Measurements from ENCODE around the gene PICALM. TPM values are rescaled to one million over a fixed set of nuclear protein-coding genes. Genes with fewer than 3 reads are reported as not detected.

PICALM gene
- total RNA-seq, 4 donors from 2014 or later: 128 to 196 (median 143) TPM

DNA sequence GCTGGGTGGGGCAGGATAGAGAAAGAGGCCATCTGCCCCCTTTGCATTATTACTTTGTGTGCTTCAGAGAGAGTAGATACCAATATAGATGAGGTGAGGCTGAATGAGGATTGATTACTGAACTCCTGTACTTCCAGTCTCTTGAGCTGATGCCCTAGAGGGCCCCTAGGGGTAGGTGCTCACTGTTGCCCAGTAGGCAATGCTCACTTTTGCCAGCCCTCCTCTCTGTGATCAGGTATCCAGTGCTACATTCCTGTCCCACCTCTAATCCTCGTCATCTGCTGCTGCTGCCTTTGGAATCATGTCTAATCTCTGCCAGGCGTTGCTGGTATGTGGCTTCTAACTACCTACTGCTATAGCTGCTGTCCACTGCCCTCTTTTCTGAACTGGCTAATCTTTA lies 156.5 kb downstream of the PICALM start:
- no peaks in the 10 kb centered on the region for H3K4me1 ChIP-seq
- intact Hi-C loops (cut with DNase I): no loop called here
- H3K4me3 ChIP-seq: no peak overlapping the region
- TF ChIP-seq POLR2A (IDR thresholded peaks at IDR 0.05): no peak
- TF ChIP-seq, protein P1, sequence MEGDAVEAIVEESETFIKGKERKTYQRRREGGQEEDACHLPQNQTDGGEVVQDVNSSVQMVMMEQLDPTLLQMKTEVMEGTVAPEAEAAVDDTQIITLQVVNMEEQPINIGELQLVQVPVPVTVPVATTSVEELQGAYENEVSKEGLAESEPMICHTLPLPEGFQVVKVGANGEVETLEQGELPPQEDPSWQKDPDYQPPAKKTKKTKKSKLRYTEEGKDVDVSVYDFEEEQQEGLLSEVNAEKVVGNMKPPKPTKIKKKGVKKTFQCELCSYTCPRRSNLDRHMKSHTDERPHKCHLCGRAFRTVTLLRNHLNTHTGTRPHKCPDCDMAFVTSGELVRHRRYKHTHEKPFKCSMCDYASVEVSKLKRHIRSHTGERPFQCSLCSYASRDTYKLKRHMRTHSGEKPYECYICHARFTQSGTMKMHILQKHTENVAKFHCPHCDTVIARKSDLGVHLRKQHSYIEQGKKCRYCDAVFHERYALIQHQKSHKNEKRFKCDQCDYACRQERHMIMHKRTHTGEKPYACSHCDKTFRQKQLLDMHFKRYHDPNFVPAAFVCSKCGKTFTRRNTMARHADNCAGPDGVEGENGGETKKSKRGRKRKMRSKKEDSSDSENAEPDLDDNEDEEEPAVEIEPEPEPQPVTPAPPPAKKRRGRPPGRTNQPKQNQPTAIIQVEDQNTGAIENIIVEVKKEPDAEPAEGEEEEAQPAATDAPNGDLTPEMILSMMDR (IDR thresholded peaks at IDR 0.05): no peak
- no peaks in the 10 kb centered on the region for H3K27me3 ChIP-seq
- no peaks in the 10 kb centered on the region for H3K36me3 ChIP-seq
- no peaks in the 10 kb centered on the region for H3K9me3 ChIP-seq
- no peak overlapping the region for H3K27ac ChIP-seq
- WGBS, 2 donors: 60 to 71% methylated on average over 2 of the region's 2 CpGs
- no peak for DNase-seq

Other genes starting within 250 kb of the PICALM start
- gene CCDC83, start 213.7 kb downstream of the PICALM start, total RNA-seq: not detected
- 10 to 100 TPM; 14.4 to 26.3 (median 18.5) TPM for gene EED, start 175.7 kb upstream of the PICALM start, total RNA-seq
- 10 to 100 TPM; 22.4 to 35.7 (median 33.9) TPM for gene HIKESHI, start 233.2 kb upstream of the PICALM start, total RNA-seq